Measurements from ENCODE around the gene KLHL2. TPM values are rescaled to one million over a fixed set of nuclear protein-coding genes. Genes with fewer than 3 reads are reported as not detected.

The KLHL2 gene
- total RNA-seq, 1 experiment from 2014 or later, result 12.4 TPM

DNA sequence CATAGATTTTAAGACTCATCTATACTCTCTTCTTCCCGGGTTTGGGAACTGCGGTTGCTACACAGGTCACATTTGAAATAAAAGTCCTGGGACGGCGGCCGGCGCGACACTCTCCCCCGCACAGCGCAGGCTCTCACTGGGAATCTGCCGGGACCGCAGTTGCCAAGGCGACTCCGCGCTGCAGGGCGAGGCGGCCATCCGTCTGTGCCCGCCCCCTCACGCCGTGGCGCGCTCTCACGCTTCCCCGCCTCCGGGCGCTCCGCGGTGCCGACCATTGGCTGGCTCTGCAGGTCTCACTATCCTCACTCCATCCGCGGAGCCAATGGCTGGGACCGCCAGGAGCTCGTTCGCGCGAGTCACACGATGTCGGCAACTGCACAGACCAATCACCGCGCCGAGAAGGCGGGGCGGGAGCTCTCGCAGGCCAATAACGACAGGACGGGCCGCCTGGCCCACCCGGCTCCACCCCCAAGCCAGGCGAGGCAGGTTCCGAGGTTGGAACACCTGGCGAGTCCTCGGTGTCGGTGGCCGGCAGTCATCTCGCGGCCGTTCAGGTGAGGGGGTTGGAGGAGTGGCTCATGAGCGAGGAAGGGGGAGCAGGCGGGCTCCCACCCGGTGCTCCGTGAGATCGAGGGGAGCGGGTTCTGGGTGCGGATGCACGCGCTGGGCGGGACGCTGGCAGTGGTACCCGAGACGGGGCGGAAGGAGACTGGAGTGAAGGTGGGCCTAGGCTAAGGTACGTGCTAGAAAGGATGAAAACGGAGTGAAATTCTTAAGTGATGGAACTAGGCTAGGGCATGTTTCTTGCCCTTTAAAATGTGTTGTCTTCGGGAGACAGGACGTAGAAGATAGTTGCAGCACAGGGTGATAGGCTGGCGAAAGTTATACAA, 120.1 kb downstream of the KLHL2 start, which contains the start of gene MSMO1 (continued):
- TF ChIP-seq, protein P1, sequence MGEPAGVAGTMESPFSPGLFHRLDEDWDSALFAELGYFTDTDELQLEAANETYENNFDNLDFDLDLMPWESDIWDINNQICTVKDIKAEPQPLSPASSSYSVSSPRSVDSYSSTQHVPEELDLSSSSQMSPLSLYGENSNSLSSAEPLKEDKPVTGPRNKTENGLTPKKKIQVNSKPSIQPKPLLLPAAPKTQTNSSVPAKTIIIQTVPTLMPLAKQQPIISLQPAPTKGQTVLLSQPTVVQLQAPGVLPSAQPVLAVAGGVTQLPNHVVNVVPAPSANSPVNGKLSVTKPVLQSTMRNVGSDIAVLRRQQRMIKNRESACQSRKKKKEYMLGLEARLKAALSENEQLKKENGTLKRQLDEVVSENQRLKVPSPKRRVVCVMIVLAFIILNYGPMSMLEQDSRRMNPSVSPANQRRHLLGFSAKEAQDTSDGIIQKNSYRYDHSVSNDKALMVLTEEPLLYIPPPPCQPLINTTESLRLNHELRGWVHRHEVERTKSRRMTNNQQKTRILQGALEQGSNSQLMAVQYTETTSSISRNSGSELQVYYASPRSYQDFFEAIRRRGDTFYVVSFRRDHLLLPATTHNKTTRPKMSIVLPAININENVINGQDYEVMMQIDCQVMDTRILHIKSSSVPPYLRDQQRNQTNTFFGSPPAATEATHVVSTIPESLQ (CRISPR knock-in tag; IDR thresholded peaks at IDR 0.05), result no peak
- peak; percentile 85 for TF ChIP-seq CREM (CRISPR knock-in tag; IDR thresholded peaks at IDR 0.05)
- TF ChIP-seq MAX (CRISPR knock-in tag; IDR thresholded peaks at IDR 0.05), result peak; percentile 61
- TF ChIP-seq USF1 (CRISPR knock-in tag; IDR thresholded peaks at IDR 0.05), result 0 out of 2 replicates have a peak, but pooled peaks have one; percentile 9
- no peak for TF ChIP-seq TEAD4 (CRISPR knock-in tag; IDR thresholded peaks at IDR 0.05)
- TF ChIP-seq NFYB (CRISPR knock-in tag; conservative IDR thresholded peaks at IDR 0.05; ENCODE audit: low read depth), result peak; percentile 99
- TF ChIP-seq, protein P2, sequence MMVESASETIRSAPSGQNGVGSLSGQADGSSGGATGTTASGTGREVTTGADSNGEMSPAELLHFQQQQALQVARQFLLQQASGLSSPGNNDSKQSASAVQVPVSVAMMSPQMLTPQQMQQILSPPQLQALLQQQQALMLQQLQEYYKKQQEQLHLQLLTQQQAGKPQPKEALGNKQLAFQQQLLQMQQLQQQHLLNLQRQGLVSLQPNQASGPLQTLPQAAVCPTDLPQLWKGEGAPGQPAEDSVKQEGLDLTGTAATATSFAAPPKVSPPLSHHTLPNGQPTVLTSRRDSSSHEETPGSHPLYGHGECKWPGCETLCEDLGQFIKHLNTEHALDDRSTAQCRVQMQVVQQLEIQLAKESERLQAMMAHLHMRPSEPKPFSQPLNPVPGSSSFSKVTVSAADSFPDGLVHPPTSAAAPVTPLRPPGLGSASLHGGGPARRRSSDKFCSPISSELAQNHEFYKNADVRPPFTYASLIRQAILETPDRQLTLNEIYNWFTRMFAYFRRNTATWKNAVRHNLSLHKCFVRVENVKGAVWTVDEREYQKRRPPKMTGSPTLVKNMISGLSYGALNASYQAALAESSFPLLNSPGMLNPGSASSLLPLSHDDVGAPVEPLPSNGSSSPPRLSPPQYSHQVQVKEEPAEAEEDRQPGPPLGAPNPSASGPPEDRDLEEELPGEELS (CRISPR knock-in tag; IDR thresholded peaks at IDR 0.05), result peak; percentile 36; the same call in 1 of the 2 replicates
- no peak for TF ChIP-seq ZNF396 (CRISPR knock-in tag; IDR thresholded peaks at IDR 0.05; ENCODE audit: borderline replicate concordance)
- no peak for TF ChIP-seq ZNF138 (CRISPR knock-in tag; conservative IDR thresholded peaks at IDR 0.05)
- no peak for TF ChIP-seq JUN (CRISPR knock-in tag; IDR thresholded peaks at IDR 0.05)
- peak; percentile 19; the same call in 1 of the 2 replicates for TF ChIP-seq ZNF232 (CRISPR knock-in tag; IDR thresholded peaks at IDR 0.05)
- TF ChIP-seq ETV6 (CRISPR knock-in tag; IDR thresholded peaks at IDR 0.05), result peak; percentile 19
- peak; percentile 100 for TF ChIP-seq SP1 (CRISPR knock-in tag; conservative IDR thresholded peaks at IDR 0.05)
- TF ChIP-seq RORB (CRISPR knock-in tag; IDR thresholded peaks at IDR 0.05), result no peak
- 0 out of 2 replicates have a peak, but pooled peaks have one; percentile 33 for TF ChIP-seq FOXK1 (CRISPR knock-in tag; IDR thresholded peaks at IDR 0.05)
- TF ChIP-seq, protein P3, sequence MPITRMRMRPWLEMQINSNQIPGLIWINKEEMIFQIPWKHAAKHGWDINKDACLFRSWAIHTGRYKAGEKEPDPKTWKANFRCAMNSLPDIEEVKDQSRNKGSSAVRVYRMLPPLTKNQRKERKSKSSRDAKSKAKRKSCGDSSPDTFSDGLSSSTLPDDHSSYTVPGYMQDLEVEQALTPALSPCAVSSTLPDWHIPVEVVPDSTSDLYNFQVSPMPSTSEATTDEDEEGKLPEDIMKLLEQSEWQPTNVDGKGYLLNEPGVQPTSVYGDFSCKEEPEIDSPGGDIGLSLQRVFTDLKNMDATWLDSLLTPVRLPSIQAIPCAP (CRISPR knock-in tag; IDR thresholded peaks at IDR 0.05), result 0 out of 2 replicates have a peak, but pooled peaks have one; percentile 36
- 0 out of 2 replicates have a peak, but pooled peaks have one; percentile 46 for TF ChIP-seq SMAD3 (CRISPR knock-in tag; IDR thresholded peaks at IDR 0.05; ENCODE audit: borderline replicate concordance)
- TF ChIP-seq, protein P4, sequence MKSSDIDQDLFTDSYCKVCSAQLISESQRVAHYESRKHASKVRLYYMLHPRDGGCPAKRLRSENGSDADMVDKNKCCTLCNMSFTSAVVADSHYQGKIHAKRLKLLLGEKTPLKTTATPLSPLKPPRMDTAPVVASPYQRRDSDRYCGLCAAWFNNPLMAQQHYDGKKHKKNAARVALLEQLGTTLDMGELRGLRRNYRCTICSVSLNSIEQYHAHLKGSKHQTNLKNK (CRISPR knock-in tag; IDR thresholded peaks at IDR 0.05), result no peak
- TF ChIP-seq ZNF317 (CRISPR knock-in tag; IDR thresholded peaks at IDR 0.05; ENCODE audit: borderline replicate concordance, low read depth), result no peak
- 0 out of 2 replicates have a peak, but pooled peaks have one; percentile 48 for TF ChIP-seq ZNF416 (CRISPR knock-in tag; IDR thresholded peaks at IDR 0.05)
- peak; percentile 73 for TF ChIP-seq E2F5 (CRISPR knock-in tag; IDR thresholded peaks at IDR 0.05)
- TF ChIP-seq FOXP1 (CRISPR knock-in tag; IDR thresholded peaks at IDR 0.05; ENCODE audit: borderline replicate concordance), result peak; percentile 59; the same call in 1 of the 2 replicates
- TF ChIP-seq OVOL2 (CRISPR knock-in tag; IDR thresholded peaks at IDR 0.05; ENCODE audit: borderline replicate concordance), result no peak

All from WTC11 (cell line).